Stimulated activated CD4-positive, alpha-beta T cell treated with anti-CD3 and anti-CD28 coated beads, TNF-alpha, amount 100 ng/mL, for 1 hour (primary cell): ENCODE measurements around the gene RABL2B.

Experiments
- DNase-seq, 3 donors: peaks; one replicate each; pipeline ENCODE4 v3.0.0-alpha.2; 2020; ENCODE audit warnings: low read depth in 3 of 3, low spot score in 1 of 3

RABL2B gene

GRCh38 chr22:50722716-50723428 lies 60.6 kb downstream of the RABL2B start:
- DNase-seq: no peak

GRCh38 chr22:50722048-50722701 lies 61.3 kb downstream of the RABL2B start:
- DNase-seq: no peak

- DNase-seq: no peak
Observed at GRCh38 chr22:50721257-50721844, 62.1 kb downstream of the RABL2B start.

- DNase-seq: no peak
Observed at GRCh38 chr22:50720301-50721256, 62.9 kb downstream of the RABL2B start.

GRCh38 chr22:50719814-50720300 lies 63.6 kb downstream of the RABL2B start:
- DNase-seq: no peak

- no peak for DNase-seq
Observed at GRCh38 chr22:50718352-50718709, 65.1 kb downstream of the RABL2B start.

- no peak for DNase-seq
Observed at GRCh38 chr22:50717709-50718351, 65.6 kb downstream of the RABL2B start.
